WTC11 (cell line): ENCODE results near the gene ZDHHC17. TPM values are rescaled to one million over a fixed set of nuclear protein-coding genes. Genes with fewer than 3 reads are reported as not detected.

Experiments
- ATAC-seq: fragments of 200-7000 bp; cut with Tn5 transposase; 2 replicates; pipeline ENCODE4 v1.10.0; 2021; ENCODE audit warnings: mild to moderate bottlenecking, moderate library complexity
- CTCF ChIA-PET: fragments of 300-600 bp; sonication (Branson Sonifier 250); formaldehyde crosslinking; loops from one replicate; lab custom pipeline; 2021; ENCODE audit warnings: antibody characterized with exemption; lab: Charles Lee
- POLR2A ChIA-PET: fragments of 350-600 bp; sonication (Branson Sonifier 250); formaldehyde crosslinking; loops from one replicate; lab custom pipeline; 2021; ENCODE audit warnings: antibody characterized with exemption; lab: Charles Lee
- DNase-seq: peaks from one replicate; pipeline ENCODE4 v3.0.0; 2021; ENCODE audit warnings: low spot score
- H3K27ac Mint-ChIP-seq: 2 replicates; pipeline ENCODE4 v1.8.0; 2021; ENCODE audit warnings: mixed read lengths
- H3K27me3 Mint-ChIP-seq: 2 replicates; pipeline ENCODE4 v1.8.0; 2021; ENCODE audit warnings: low read depth, mild to moderate bottlenecking, moderate library complexity, mixed read lengths
- H3K36me3 Mint-ChIP-seq: 2 replicates; pipeline ENCODE4 v1.8.0; 2021; ENCODE audit warnings: mixed read lengths
- H3K4me1 Mint-ChIP-seq: 2 replicates; pipeline ENCODE4 v1.8.0; 2022; ENCODE audit warnings: mixed read lengths
- H3K4me3 Mint-ChIP-seq: 2 replicates; pipeline ENCODE4 v1.8.0; 2021; ENCODE audit warnings: mild to moderate bottlenecking, moderate library complexity, mixed read lengths
- H3K9me3 Mint-ChIP-seq: 2 replicates; pipeline ENCODE4 v1.8.0; 2021; ENCODE audit warnings: mixed read lengths
- ATF2 ChIP-seq: sonication (generic); formaldehyde crosslinking; IDR thresholded peaks from 2 replicates; pipeline ENCODE4 v1.8.1; 2022; ENCODE audit warnings: low read depth, missing genetic modification reagents, borderline replicate concordance
- E2F1 ChIP-seq: sonication (generic); formaldehyde crosslinking; IDR thresholded peaks from 2 replicates; pipeline ENCODE4 v1.8.0; 2022; ENCODE audit warnings: mild to moderate bottlenecking, missing genetic modification reagents
- ESRRA ChIP-seq: sonication (generic); formaldehyde crosslinking; IDR thresholded peaks from 2 replicates; pipeline ENCODE4 v1.8.1; 2022; ENCODE audit warnings: mild to moderate bottlenecking, missing genetic modification reagents, borderline replicate concordance
- FOXK1 ChIP-seq: sonication (generic); formaldehyde crosslinking; IDR thresholded peaks from 2 replicates; pipeline ENCODE4 v1.8.0; 2022; ENCODE audit warnings: mild to moderate bottlenecking, moderate library complexity, missing genetic modification reagents
- GABPB1 ChIP-seq: sonication (generic); formaldehyde crosslinking; IDR thresholded peaks from 2 replicates; pipeline ENCODE4 v1.8.1; 2023; ENCODE audit warnings: mild to moderate bottlenecking, missing genetic modification reagents
- HMGXB4 ChIP-seq: sonication (generic); formaldehyde crosslinking; IDR thresholded peaks from 2 replicates; pipeline ENCODE4 v1.8.1; 2023; ENCODE audit warnings: mild to moderate bottlenecking, moderate library complexity, missing genetic modification reagents
- KAT7 ChIP-seq: sonication (generic); formaldehyde crosslinking; IDR thresholded peaks from 2 replicates; pipeline ENCODE4 v1.8.1; 2023; ENCODE audit warnings: missing genetic modification reagents, mild to moderate bottlenecking, borderline replicate concordance
- MYBL2 ChIP-seq: sonication (generic); formaldehyde crosslinking; IDR thresholded peaks from 2 replicates; pipeline ENCODE4 v1.8.1; 2023; ENCODE audit warnings: mild to moderate bottlenecking, moderate library complexity, missing genetic modification reagents
- NFATC4 ChIP-seq: fragments of 250-450 bp; sonication (Bioruptor Pico); IDR thresholded peaks from 2 replicates; pipeline ENCODE4 v1.9.0; 2021; ENCODE audit warnings: mild to moderate bottlenecking
- NFE2L1 ChIP-seq: sonication (generic); formaldehyde crosslinking; IDR thresholded peaks from 2 replicates; pipeline ENCODE4 v1.8.1; 2023; ENCODE audit warnings: missing genetic modification reagents
- NFYB ChIP-seq: sonication (generic); formaldehyde crosslinking; conservative IDR thresholded peaks from 2 replicates; pipeline ENCODE4 v1.8.0; 2022; ENCODE audit warnings: low read depth, missing genetic modification reagents
- SP1 ChIP-seq: sonication (generic); formaldehyde crosslinking; conservative IDR thresholded peaks from 2 replicates; pipeline ENCODE4 v1.8.1; 2022; ENCODE audit warnings: missing genetic modification reagents
- TEAD1 ChIP-seq: sonication (generic); formaldehyde crosslinking; IDR thresholded peaks from 2 replicates; pipeline ENCODE4 v1.8.0; 2022; ENCODE audit warnings: mild to moderate bottlenecking, missing genetic modification reagents
- TEAD4 ChIP-seq: sonication (generic); formaldehyde crosslinking; IDR thresholded peaks from 2 replicates; pipeline ENCODE4 v1.8.0; 2022; ENCODE audit warnings: mild to moderate bottlenecking, missing genetic modification reagents
- USF1 ChIP-seq: sonication (generic); formaldehyde crosslinking; IDR thresholded peaks from 2 replicates; pipeline ENCODE4 v1.8.0; 2022; ENCODE audit warnings: mild to moderate bottlenecking, missing genetic modification reagents
- ZBTB43 ChIP-seq: sonication (generic); formaldehyde crosslinking; IDR thresholded peaks from 2 replicates; pipeline ENCODE4 v1.8.1; 2023; ENCODE audit warnings: mild to moderate bottlenecking, missing genetic modification reagents
- ZNF219 ChIP-seq: sonication (generic); formaldehyde crosslinking; IDR thresholded peaks from 2 replicates; pipeline ENCODE4 v1.8.0; 2023; ENCODE audit warnings: missing genetic modification reagents, mild to moderate bottlenecking, borderline replicate concordance
- ZNF281 ChIP-seq: sonication (generic); formaldehyde crosslinking; IDR thresholded peaks from 2 replicates; pipeline ENCODE4 v1.8.0; 2023; ENCODE audit warnings: mild to moderate bottlenecking, missing genetic modification reagents
- ZNF671 ChIP-seq: fragments of 250-450 bp; sonication (Bioruptor Pico); IDR thresholded peaks from 2 replicates; pipeline ENCODE4 v1.8.0; 2021; ENCODE audit warnings: mild to moderate bottlenecking
- total RNA-seq: library from RNA; stranded (reverse); gene quantifications from 3 replicates; pipeline ENCODE4 v1.2.3, GENCODE V29; 2021

ZDHHC17 gene
- total RNA-seq, 1 experiment from 2014 or later = 30.7 TPM

- no peak for TF ChIP-seq NFATC4
- TF ChIP-seq MYBL2 (CRISPR knock-in tag) = no peak
- no peak for TF ChIP-seq NFE2L1 (CRISPR knock-in tag)
- TF ChIP-seq ZNF671 (CRISPR knock-in tag) = no peak
- TF ChIP-seq ATF2 (CRISPR knock-in tag) = no peak
Observed at GRCh38 chr12:76891609-76892008, 127.7 kb downstream of the ZDHHC17 start (continued).

GRCh38 chr12:76895796-76896195 is 131.9 kb downstream of the ZDHHC17 start:
- Mint-ChIP-seq H3K4me3 (no peak overlapping the region), H3K27me3 (no peaks in the 10 kb centered on the region; the same call in 1 of the 2 replicates), H3K27ac (no peak overlapping the region), H3K4me1 (peaks cover 12% of the 10 kb centered on the region), H3K36me3 (peaks cover 16% of the 10 kb centered on the region), H3K9me3 (peaks cover 19% of the 10 kb centered on the region)
- ATAC-seq (peak; percentile 78), DNase-seq (no peak)
- ChIA-PET CTCF (interaction anchor here (1.3 kb wide), 1 partner anchor 10 kb away, joined by 4 read pairs; no protein-coding TSS in a partner anchor), POLR2A (no interaction called here)
- TF ChIP-seq KAT7 (CRISPR knock-in tag) (no peak), ESRRA (CRISPR knock-in tag) (no peak), USF1 (CRISPR knock-in tag) (no peak), GABPB1 (CRISPR knock-in tag) (no peak), TEAD4 (CRISPR knock-in tag) (no peak), TEAD1 (CRISPR knock-in tag) (no peak), ZBTB43 (CRISPR knock-in tag) (no peak), FOXK1 (CRISPR knock-in tag) (no peak), HMGXB4 (no peak), SP1 (CRISPR knock-in tag) (no peak), E2F1 (CRISPR knock-in tag) (no peak), NFYB (no peak), ZNF281 (CRISPR knock-in tag) (no peak), ZNF219 (no peak)
